ENCODE results near the gene CEP44. TPM values are rescaled to one million over a fixed set of nuclear protein-coding genes. Genes with fewer than 3 reads are reported as not detected.

CEP44 gene
- polyA plus RNA-seq, 1 donor from 2014 or later: 19.3 TPM

DNA sequence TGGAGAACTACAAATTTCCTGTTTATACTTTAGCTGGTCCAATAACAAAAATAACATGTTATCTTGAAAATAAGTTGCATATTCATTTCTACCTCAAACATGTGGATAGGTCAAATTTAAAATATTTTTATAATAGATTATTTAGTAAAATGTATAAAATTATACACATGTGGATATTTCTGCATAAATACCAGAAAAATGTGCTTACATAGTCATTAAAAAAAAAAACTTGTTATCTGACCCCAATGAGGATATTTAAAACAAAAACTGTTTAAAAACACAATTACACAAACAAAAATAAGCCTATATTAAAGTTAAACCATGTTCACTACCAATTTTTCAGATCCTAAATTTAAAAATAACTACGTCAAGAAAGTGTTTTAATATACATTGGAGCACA, 28.3 kb upstream of the CEP44 start:
- no peaks in the 10 kb centered on the region for H3K9me3 ChIP-seq (ENCODE audit: low read length)
- no peak overlapping the region for H3K4me3 ChIP-seq (ENCODE audit: low read length)
- H3K9ac ChIP-seq (ENCODE audit: low read length): no peak overlapping the region
- H2AFZ ChIP-seq (ENCODE audit: low read depth, low read length): no peak overlapping the region
- no peak overlapping the region for H3K27ac ChIP-seq (ENCODE audit: low read length)
- H3K36me3 ChIP-seq (ENCODE audit: insufficient read depth, low read length): peaks cover 5% of the 10 kb centered on the region
- no peaks in the 10 kb centered on the region for H3K79me2 ChIP-seq (replicated peaks; ENCODE audit: insufficient read depth, low read length)
- H3F3A ChIP-seq (ENCODE audit: insufficient read depth, low read length, poor library complexity, severe bottlenecking): no peaks in the 10 kb centered on the region
- no peak overlapping the region for H3K4me2 ChIP-seq (ENCODE audit: low read length)
- no peaks in the 10 kb centered on the region for H4K20me1 ChIP-seq (ENCODE audit: insufficient read depth)
- H3K9me2 ChIP-seq (ENCODE audit: insufficient read depth, low read length): no peaks in the 10 kb centered on the region
- H3K27me3 ChIP-seq (ENCODE audit: insufficient read depth, low read depth, low read length): no peaks in the 10 kb centered on the region
- TF ChIP-seq POLR2AphosphoS5 (IDR thresholded peaks at IDR 0.05) (no peak), EZH2 (IDR thresholded peaks at IDR 0.05; ENCODE audit: borderline replicate concordance, insufficient read depth, low read length, poor library complexity, severe bottlenecking) (no peak), MXI1 (conservative IDR thresholded peaks at IDR 0.05; ENCODE audit: poor library complexity, severe bottlenecking) (no peak), EP300 (conservative IDR thresholded peaks at IDR 0.05; ENCODE audit: poor library complexity, severe bottlenecking) (no peak), TAF1 (IDR thresholded peaks at IDR 0.05; ENCODE audit: low read depth) (no peak), SMC3 (conservative IDR thresholded peaks at IDR 0.05; ENCODE audit: poor library complexity) (no peak)
- TF ChIP-seq, protein P1, sequence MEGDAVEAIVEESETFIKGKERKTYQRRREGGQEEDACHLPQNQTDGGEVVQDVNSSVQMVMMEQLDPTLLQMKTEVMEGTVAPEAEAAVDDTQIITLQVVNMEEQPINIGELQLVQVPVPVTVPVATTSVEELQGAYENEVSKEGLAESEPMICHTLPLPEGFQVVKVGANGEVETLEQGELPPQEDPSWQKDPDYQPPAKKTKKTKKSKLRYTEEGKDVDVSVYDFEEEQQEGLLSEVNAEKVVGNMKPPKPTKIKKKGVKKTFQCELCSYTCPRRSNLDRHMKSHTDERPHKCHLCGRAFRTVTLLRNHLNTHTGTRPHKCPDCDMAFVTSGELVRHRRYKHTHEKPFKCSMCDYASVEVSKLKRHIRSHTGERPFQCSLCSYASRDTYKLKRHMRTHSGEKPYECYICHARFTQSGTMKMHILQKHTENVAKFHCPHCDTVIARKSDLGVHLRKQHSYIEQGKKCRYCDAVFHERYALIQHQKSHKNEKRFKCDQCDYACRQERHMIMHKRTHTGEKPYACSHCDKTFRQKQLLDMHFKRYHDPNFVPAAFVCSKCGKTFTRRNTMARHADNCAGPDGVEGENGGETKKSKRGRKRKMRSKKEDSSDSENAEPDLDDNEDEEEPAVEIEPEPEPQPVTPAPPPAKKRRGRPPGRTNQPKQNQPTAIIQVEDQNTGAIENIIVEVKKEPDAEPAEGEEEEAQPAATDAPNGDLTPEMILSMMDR (IDR thresholded peaks at IDR 0.05; ENCODE audit: poor library complexity, severe bottlenecking): no peak
- TF ChIP-seq, protein P2, sequence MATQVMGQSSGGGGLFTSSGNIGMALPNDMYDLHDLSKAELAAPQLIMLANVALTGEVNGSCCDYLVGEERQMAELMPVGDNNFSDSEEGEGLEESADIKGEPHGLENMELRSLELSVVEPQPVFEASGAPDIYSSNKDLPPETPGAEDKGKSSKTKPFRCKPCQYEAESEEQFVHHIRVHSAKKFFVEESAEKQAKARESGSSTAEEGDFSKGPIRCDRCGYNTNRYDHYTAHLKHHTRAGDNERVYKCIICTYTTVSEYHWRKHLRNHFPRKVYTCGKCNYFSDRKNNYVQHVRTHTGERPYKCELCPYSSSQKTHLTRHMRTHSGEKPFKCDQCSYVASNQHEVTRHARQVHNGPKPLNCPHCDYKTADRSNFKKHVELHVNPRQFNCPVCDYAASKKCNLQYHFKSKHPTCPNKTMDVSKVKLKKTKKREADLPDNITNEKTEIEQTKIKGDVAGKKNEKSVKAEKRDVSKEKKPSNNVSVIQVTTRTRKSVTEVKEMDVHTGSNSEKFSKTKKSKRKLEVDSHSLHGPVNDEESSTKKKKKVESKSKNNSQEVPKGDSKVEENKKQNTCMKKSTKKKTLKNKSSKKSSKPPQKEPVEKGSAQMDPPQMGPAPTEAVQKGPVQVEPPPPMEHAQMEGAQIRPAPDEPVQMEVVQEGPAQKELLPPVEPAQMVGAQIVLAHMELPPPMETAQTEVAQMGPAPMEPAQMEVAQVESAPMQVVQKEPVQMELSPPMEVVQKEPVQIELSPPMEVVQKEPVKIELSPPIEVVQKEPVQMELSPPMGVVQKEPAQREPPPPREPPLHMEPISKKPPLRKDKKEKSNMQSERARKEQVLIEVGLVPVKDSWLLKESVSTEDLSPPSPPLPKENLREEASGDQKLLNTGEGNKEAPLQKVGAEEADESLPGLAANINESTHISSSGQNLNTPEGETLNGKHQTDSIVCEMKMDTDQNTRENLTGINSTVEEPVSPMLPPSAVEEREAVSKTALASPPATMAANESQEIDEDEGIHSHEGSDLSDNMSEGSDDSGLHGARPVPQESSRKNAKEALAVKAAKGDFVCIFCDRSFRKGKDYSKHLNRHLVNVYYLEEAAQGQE (IDR thresholded peaks at IDR 0.05; ENCODE audit: borderline replicate concordance): no peak

DNA sequence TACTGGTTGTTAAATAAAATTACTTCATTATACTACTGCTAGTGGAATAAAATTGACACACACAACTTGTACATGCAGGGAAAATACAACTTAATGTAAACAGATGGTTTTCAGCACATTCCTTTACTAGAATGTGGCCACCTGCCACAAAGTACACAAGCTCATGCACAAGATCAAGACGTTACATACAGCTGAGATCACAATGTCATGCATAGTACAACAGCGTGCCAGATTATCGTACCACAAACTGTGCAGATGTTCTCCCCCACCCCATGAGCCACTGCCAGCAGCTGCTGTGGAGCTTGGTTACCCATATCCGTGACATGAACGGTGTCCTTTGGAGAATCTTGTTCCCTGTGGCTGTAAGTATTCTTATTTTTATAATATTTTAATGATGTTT, 27.9 kb upstream of the CEP44 start:
- peaks cover 5% of the 10 kb centered on the region for H3K36me3 ChIP-seq (ENCODE audit: insufficient read depth, low read length)

More for the DNA sequence above, 27.9 kb upstream of the CEP44 start:
- TF ChIP-seq MXI1 (conservative IDR thresholded peaks at IDR 0.05; ENCODE audit: poor library complexity, severe bottlenecking) (no peak), RAD21 (conservative IDR thresholded peaks at IDR 0.05) (no peak), POLR2AphosphoS5 (IDR thresholded peaks at IDR 0.05) (no peak), EP300 (conservative IDR thresholded peaks at IDR 0.05; ENCODE audit: poor library complexity, severe bottlenecking) (no peak), EZH2 (IDR thresholded peaks at IDR 0.05; ENCODE audit: borderline replicate concordance, insufficient read depth, low read length, poor library complexity, severe bottlenecking) (no peak), TAF1 (IDR thresholded peaks at IDR 0.05; ENCODE audit: low read depth) (no peak), SMC3 (conservative IDR thresholded peaks at IDR 0.05; ENCODE audit: poor library complexity) (no peak)
- TF ChIP-seq, protein P2 (IDR thresholded peaks at IDR 0.05; ENCODE audit: borderline replicate concordance): no peak
- TF ChIP-seq, protein P1 (IDR thresholded peaks at IDR 0.05; ENCODE audit: poor library complexity, severe bottlenecking): no peak
- Histone ChIP-seq H2AFZ (ENCODE audit: low read depth, low read length) (no peak overlapping the region), H3K79me2 (replicated peaks; ENCODE audit: insufficient read depth, low read length) (no peaks in the 10 kb centered on the region), H3K9me3 (ENCODE audit: low read length) (no peaks in the 10 kb centered on the region), H4K20me1 (ENCODE audit: insufficient read depth) (no peaks in the 10 kb centered on the region), H3K4me2 (ENCODE audit: low read length) (no peak overlapping the region), H3K9me2 (ENCODE audit: insufficient read depth, low read length) (no peaks in the 10 kb centered on the region), H3K9ac (ENCODE audit: low read length) (no peak overlapping the region), H3K27ac (ENCODE audit: low read length) (no peak overlapping the region), H3K27me3 (ENCODE audit: insufficient read depth, low read depth, low read length) (no peaks in the 10 kb centered on the region), H3K4me3 (ENCODE audit: low read length) (no peak overlapping the region), H3F3A (ENCODE audit: insufficient read depth, low read length, poor library complexity, severe bottlenecking) (no peaks in the 10 kb centered on the region)

All from neural cell (in vitro differentiated cells).